ENCODE measurements around the gene HMHB1. TPM values are rescaled to one million over a fixed set of nuclear protein-coding genes. Genes with fewer than 3 reads are reported as not detected.

HMHB1 gene
- total RNA-seq, 4 donors from 2014 or later: not detected

- no peak overlapping the region for H3K27ac ChIP-seq (replicated peaks in 1 of 4)
- H3K4me3 ChIP-seq: no peak overlapping the region
- H3K27me3 ChIP-seq: no peaks in the 10 kb centered on the region
- peaks cover 0 to 49% (median 43%) of the 10 kb centered on the region in 4 donors for H3K4me1 ChIP-seq
- H3K9me3 ChIP-seq: no peaks in the 10 kb centered on the region
- no peak for DNase-seq (ENCODE audit: extremely low spot score)
- intact Hi-C loops (cut with DNase I): no loop called here
- no peaks in the 10 kb centered on the region for H3K36me3 ChIP-seq
- WGBS: 96% methylated on average over 3 of the region's 3 CpGs
- no peak for TF ChIP-seq POLR2A (IDR thresholded peaks at IDR 0.05; ENCODE audit: low read depth)
- TF ChIP-seq, protein P1, sequence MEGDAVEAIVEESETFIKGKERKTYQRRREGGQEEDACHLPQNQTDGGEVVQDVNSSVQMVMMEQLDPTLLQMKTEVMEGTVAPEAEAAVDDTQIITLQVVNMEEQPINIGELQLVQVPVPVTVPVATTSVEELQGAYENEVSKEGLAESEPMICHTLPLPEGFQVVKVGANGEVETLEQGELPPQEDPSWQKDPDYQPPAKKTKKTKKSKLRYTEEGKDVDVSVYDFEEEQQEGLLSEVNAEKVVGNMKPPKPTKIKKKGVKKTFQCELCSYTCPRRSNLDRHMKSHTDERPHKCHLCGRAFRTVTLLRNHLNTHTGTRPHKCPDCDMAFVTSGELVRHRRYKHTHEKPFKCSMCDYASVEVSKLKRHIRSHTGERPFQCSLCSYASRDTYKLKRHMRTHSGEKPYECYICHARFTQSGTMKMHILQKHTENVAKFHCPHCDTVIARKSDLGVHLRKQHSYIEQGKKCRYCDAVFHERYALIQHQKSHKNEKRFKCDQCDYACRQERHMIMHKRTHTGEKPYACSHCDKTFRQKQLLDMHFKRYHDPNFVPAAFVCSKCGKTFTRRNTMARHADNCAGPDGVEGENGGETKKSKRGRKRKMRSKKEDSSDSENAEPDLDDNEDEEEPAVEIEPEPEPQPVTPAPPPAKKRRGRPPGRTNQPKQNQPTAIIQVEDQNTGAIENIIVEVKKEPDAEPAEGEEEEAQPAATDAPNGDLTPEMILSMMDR (IDR thresholded peaks at IDR 0.05): no peak
- TF ChIP-seq EP300 (IDR thresholded peaks at IDR 0.05): no peak
- TF ChIP-seq POLR2AphosphoS5 (IDR thresholded peaks at IDR 0.05): no peak
Measured at GRCh38 chr5:143770450-143770849, 41.5 kb upstream of the HMHB1 start.

DNA sequence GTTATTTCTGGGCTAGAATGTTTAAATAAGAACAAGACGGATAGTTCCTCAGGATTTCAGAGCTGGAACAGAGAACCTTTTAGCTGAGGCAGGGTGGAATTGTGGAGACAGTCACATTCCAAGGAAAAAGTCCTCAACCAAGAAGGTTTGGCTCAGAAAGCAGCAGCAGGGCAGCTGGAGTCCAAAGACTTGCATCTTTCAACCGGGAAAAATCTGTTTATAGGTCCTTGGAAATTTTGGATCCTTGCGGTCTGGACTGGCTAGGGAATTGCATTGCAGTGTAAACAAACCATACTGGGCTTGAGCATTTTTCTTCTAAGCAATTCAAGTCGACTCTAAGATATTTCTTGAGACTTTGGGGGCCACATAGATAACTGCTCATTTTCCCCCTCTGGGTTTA is 40.8 kb upstream of the HMHB1 start:
- no peak for TF ChIP-seq POLR2AphosphoS5 (IDR thresholded peaks at IDR 0.05)
- TF ChIP-seq, protein P1 (IDR thresholded peaks at IDR 0.05): no peak
- no peak for TF ChIP-seq POLR2A (IDR thresholded peaks at IDR 0.05; ENCODE audit: low read depth)
- no peak for TF ChIP-seq EP300 (IDR thresholded peaks at IDR 0.05)
- intact Hi-C loops (cut with DNase I): no loop called here
- H3K4me3 ChIP-seq: no peak overlapping the region
- H3K27me3 ChIP-seq: no peaks in the 10 kb centered on the region
- 34% methylated on average over 4 of the region's 4 CpGs for WGBS
- H3K27ac ChIP-seq (replicated peaks in 1 of 4): peak overlapping the region in 1 of 4 donors; percentile 25
- H3K36me3 ChIP-seq: no peaks in the 10 kb centered on the region
- peaks cover 0 to 49% (median 43%) of the 10 kb centered on the region in 4 donors for H3K4me1 ChIP-seq
- no peaks in the 10 kb centered on the region for H3K9me3 ChIP-seq
- no peak for DNase-seq (ENCODE audit: extremely low spot score)

- no peak for DNase-seq (ENCODE audit: extremely low spot score)
- Histone ChIP-seq H3K4me1 (peaks cover 0 to 49% (median 43%) of the 10 kb centered on the region in 4 donors), H3K9me3 (no peaks in the 10 kb centered on the region), H3K4me3 (no peak overlapping the region), H3K36me3 (no peaks in the 10 kb centered on the region), H3K27ac (replicated peaks in 1 of 4) (no peak overlapping the region), H3K27me3 (no peaks in the 10 kb centered on the region)
- TF ChIP-seq POLR2AphosphoS5 (IDR thresholded peaks at IDR 0.05): no peak
- TF ChIP-seq POLR2A (IDR thresholded peaks at IDR 0.05; ENCODE audit: low read depth): no peak
- TF ChIP-seq, protein P1 (IDR thresholded peaks at IDR 0.05): no peak
- TF ChIP-seq EP300 (IDR thresholded peaks at IDR 0.05): no peak
- intact Hi-C loops (cut with DNase I): no loop called here
- 54% methylated on average over 2 of the region's 2 CpGs for WGBS
Measured at GRCh38 chr5:143771602-143772001, 40.4 kb upstream of the HMHB1 start.

DNA sequence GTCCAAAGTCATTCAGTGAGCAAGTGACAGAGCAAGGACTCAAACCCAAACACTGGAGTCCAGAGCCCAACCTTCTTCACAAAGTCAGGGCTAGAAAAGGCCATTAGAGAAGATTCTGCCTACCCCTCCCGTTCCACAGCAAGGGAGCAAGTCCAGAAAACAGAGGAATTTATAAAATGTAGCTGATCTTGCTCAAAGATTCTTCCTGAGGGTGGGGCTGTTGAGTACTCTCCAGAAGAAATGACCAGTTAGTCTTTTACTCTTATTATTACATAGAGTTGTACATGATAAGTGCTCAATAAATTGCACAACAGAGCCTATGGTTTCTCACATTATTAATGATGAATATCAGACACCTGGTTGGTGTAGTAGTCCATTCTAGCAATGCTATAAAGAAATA is 39.3 kb upstream of the HMHB1 start:
- Histone ChIP-seq H3K36me3 (no peaks in the 10 kb centered on the region), H3K27ac (replicated peaks in 1 of 4) (no peak overlapping the region), H3K4me3 (no peak overlapping the region), H3K4me1 (peaks cover 0 to 41% (median 36%) of the 10 kb centered on the region in 4 donors), H3K27me3 (no peaks in the 10 kb centered on the region), H3K9me3 (peaks cover 0 to under 1% (median 0%) of the 10 kb centered on the region in 4 donors)
- intact Hi-C loops (cut with DNase I): no loop called here
- WGBS: 80% methylated on average over 1 of the region's 1 CpG
- no peak for DNase-seq (ENCODE audit: extremely low spot score)
- TF ChIP-seq POLR2A (IDR thresholded peaks at IDR 0.05; ENCODE audit: low read depth) (no peak), EP300 (IDR thresholded peaks at IDR 0.05) (no peak), POLR2AphosphoS5 (IDR thresholded peaks at IDR 0.05) (no peak)
- TF ChIP-seq, protein P1 (IDR thresholded peaks at IDR 0.05): no peak

DNA sequence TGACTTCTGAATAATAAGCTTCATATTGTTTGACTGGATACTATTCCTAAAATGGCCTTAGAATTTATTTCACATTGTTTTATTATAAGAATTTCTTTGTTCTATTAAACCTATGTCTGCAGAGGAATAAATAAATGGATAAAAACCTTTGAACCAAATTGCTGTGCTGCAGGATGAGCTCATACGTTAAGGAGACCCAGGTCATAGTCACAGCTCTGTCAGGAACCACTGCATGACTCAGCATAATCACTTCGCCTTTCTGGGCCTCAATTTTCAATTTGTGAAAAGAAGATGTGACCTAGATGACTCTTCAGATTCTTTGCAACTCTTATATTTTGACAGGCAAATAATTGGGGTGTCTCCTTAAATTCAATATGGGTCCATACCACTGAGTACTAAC is 36.7 kb upstream of the HMHB1 start:
- intact Hi-C loops (cut with DNase I): no loop called here
- 77% methylated on average over 2 of the region's 2 CpGs for WGBS

More for the DNA sequence above, 36.7 kb upstream of the HMHB1 start:
- peaks cover 0 to 17% (median 15%) of the 10 kb centered on the region in 4 donors for H3K4me1 ChIP-seq
- peaks cover 0 to 3% (median 0%) of the 10 kb centered on the region in 4 donors for H3K9me3 ChIP-seq
- H3K27ac ChIP-seq (replicated peaks in 1 of 4): no peak overlapping the region
- H3K36me3 ChIP-seq: no peaks in the 10 kb centered on the region
- TF ChIP-seq, protein P1 (IDR thresholded peaks at IDR 0.05): no peak
- TF ChIP-seq EP300 (IDR thresholded peaks at IDR 0.05) (no peak), POLR2A (IDR thresholded peaks at IDR 0.05; ENCODE audit: low read depth) (no peak), POLR2AphosphoS5 (IDR thresholded peaks at IDR 0.05) (no peak)
- no peaks in the 10 kb centered on the region for H3K27me3 ChIP-seq
- no peak overlapping the region for H3K4me3 ChIP-seq
- DNase-seq (ENCODE audit: extremely low spot score): no peak
